Measurements from ENCODE around the gene TSPOAP1.

The TSPOAP1 gene

GRCh38 chr17:58282442-58282841 lies 46.2 kb downstream of the TSPOAP1 start:
- TF ChIP-seq REST (IDR thresholded peaks at IDR 0.05; ENCODE audit: insufficient read depth in 1 of 2, low read depth in 2 of 2, low read length in 2 of 2), result no peak
- TF ChIP-seq SIN3A (IDR thresholded peaks at IDR 0.05; ENCODE audit: borderline replicate concordance, insufficient read depth, low read length), result no peak
- TF ChIP-seq FOXP2 (optimal IDR thresholded peaks at IDR 0.05; ENCODE audit: borderline replicate concordance, extremely low read depth, extremely low read length, insufficient read depth), result no peak
- TF ChIP-seq TAF1 (IDR thresholded peaks at IDR 0.05; ENCODE audit: borderline replicate concordance, insufficient read depth, low read length), result no peak
- TF ChIP-seq POLR2AphosphoS5 (IDR thresholded peaks at IDR 0.05; ENCODE audit: low read depth, low read length), result no peak

GRCh38 chr17:58281511-58282011 lies 47.0 kb downstream of the TSPOAP1 start:
- TF ChIP-seq SIN3A (IDR thresholded peaks at IDR 0.05; ENCODE audit: borderline replicate concordance, insufficient read depth, low read length), result no peak
- TF ChIP-seq TAF1 (IDR thresholded peaks at IDR 0.05; ENCODE audit: borderline replicate concordance, insufficient read depth, low read length), result no peak
- no peak for TF ChIP-seq POLR2AphosphoS5 (IDR thresholded peaks at IDR 0.05; ENCODE audit: low read depth, low read length)
- no peak for TF ChIP-seq REST (IDR thresholded peaks at IDR 0.05; ENCODE audit: insufficient read depth in 1 of 2, low read depth in 2 of 2, low read length in 2 of 2)

DNA sequence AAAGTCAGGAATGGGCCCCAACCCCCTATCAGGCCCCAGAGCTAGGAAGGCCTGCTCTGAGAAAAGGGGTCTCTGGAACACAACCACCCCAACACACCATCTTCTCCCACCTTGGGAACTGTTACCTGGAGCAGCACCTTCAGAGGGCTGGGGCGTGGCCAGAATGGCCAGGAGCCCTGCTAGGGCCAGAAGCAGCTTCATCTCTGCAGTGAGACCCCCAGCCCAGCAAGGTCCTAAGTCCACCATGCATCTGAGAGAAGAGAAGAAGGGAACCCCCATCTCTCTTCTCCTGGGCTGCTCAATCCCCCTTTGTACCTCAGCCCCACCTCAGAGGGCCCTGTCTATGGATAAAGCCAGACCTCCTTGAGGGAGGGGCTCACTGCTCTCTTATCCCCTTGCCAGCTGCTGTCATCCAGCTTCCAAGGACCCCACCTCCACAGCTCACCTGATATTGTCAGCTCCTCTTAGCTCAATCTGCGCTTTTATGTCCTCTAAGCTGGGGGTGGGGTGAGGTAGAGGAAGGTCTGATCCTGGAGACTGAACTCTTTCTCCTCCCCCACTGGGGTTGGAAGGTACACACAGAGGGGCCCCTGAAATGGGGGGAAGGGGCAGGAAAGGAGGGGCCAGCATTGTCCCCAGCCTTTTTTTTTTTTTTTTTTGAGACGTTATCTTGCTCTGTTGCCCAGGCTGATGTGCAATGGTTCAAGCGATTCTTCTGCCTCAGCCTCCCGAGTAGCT lies 47.9 kb downstream of the TSPOAP1 start, which contains the start of gene MPO:
Gene MPO (minus strand): TSS at position 456 of the 738 bp plus-strand sequence. CDS start 177 bp downstream, at position 279.
- TF ChIP-seq FOXP2 (optimal IDR thresholded peaks at IDR 0.05; ENCODE audit: borderline replicate concordance, extremely low read depth, extremely low read length, insufficient read depth), result no peak
- TF ChIP-seq POLR2AphosphoS5 (IDR thresholded peaks at IDR 0.05; ENCODE audit: low read depth, low read length), result no peak
- no peak for TF ChIP-seq TAF1 (IDR thresholded peaks at IDR 0.05; ENCODE audit: borderline replicate concordance, insufficient read depth, low read length)
- TF ChIP-seq SIN3A (IDR thresholded peaks at IDR 0.05; ENCODE audit: borderline replicate concordance, insufficient read depth, low read length), result no peak
- TF ChIP-seq REST (IDR thresholded peaks at IDR 0.05; ENCODE audit: insufficient read depth in 1 of 2, low read depth in 2 of 2, low read length in 2 of 2), result no peak

DNA sequence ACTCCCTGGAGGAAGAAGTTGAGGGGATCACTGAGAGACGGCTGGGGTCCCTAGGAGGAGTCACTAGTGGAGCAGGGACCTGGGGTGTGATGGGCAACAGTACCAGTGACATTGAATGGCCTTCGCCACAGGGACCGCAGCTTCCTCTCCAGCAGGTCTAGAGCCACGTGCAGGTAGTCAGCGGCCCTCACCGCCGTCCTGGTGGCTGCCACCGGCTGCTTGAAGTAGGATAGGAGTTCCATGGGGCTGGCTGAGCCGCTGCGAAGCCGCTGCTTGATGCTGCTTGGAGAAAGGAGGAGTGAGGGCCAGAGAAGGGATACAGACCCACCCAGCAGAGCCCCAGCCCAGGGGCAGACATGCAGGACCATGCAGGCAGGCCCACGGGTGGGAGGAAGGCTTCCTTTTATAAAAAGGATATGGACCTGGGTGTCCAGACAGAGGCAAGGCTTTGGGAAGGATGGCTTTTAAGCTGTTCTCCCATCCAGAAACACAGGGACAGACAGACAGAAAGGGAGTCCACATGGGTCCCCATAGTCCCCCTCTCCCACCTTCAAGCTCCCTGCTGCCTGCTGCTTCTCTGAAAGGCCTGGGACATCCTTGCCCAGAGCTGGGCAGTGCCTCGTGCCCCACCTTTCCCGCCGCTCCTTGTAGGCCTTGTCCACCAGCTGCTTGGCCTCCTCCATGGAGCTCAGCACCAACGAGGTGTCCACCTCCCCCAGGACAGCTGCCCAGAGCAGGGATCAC lies 48.7 kb downstream of the TSPOAP1 start:
- no peak for TF ChIP-seq POLR2AphosphoS5 (IDR thresholded peaks at IDR 0.05; ENCODE audit: low read depth, low read length)
- no peak for TF ChIP-seq SIN3A (IDR thresholded peaks at IDR 0.05; ENCODE audit: borderline replicate concordance, insufficient read depth, low read length)
- TF ChIP-seq TAF1 (IDR thresholded peaks at IDR 0.05; ENCODE audit: borderline replicate concordance, insufficient read depth, low read length), result no peak
- TF ChIP-seq FOXP2 (optimal IDR thresholded peaks at IDR 0.05; ENCODE audit: borderline replicate concordance, extremely low read depth, extremely low read length, insufficient read depth), result no peak
- TF ChIP-seq REST (IDR thresholded peaks at IDR 0.05; ENCODE audit: insufficient read depth in 1 of 2, low read depth in 2 of 2, low read length in 2 of 2), result no peak

Measured in PFSK-1 (cell line).